ENCODE results near the gene OR2C3. TPM values are rescaled to one million over a fixed set of nuclear protein-coding genes. Genes with fewer than 3 reads are reported as not detected.

OR2C3 gene
- polyA plus RNA-seq, 4 donors = 0.01 to 0.07 TPM; not detected in 2

DNA sequence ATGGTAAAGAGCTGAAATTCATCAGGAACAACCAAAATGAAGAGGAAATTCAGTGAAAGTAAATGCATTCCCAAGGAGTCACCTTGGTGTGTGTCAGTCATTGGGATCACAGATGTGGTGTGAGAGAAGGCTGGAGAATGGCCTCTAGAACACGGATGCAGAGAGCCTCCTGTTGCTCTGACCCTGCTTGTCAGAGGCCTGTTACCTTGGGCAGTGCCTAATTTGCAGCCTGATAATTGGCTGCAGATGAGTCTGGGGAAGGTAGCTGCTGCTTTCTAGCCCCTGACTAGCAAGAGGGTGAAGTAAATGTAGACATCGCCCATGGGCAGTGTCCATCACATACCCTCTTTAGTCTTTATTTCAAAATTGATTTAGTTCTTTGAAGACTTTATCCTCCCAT, 16.0 kb upstream of the OR2C3 start:
- no peaks in the 10 kb centered on the region for H3K9me3 ChIP-seq (ENCODE audit: control insufficient read depth in 2 of 2, insufficient read depth in 1 of 2, low read depth in 1 of 2, low read length in 1 of 2)
- H3K36me3 ChIP-seq (ENCODE audit: control insufficient read depth in 3 of 3, insufficient read depth in 2 of 3, low read depth in 1 of 3, low read length in 3 of 3) = no peaks in the 10 kb centered on the region
- no peak overlapping the region for H3K27ac ChIP-seq (ENCODE audit: low read depth in 1 of 3, low read length in 2 of 3)
- 67 to 77% (median 73%) methylated on average over 2 of the region's 2 CpGs for WGBS, 3 donors
- H3K4me1 ChIP-seq (ENCODE audit: control insufficient read depth in 3 of 3, insufficient read depth in 2 of 3, low read depth in 1 of 3, low read length in 2 of 3) = no peaks in the 10 kb centered on the region
- DNase-seq (no peak), FAIRE-seq (no peak)
- H3K4me3 ChIP-seq (ENCODE audit: low read depth in 1 of 3, low read length in 3 of 3) = no peak overlapping the region
- no peaks in the 10 kb centered on the region for H3K27me3 ChIP-seq (ENCODE audit: control insufficient read depth in 3 of 3, insufficient read depth in 3 of 3, low read length in 3 of 3)

DNA sequence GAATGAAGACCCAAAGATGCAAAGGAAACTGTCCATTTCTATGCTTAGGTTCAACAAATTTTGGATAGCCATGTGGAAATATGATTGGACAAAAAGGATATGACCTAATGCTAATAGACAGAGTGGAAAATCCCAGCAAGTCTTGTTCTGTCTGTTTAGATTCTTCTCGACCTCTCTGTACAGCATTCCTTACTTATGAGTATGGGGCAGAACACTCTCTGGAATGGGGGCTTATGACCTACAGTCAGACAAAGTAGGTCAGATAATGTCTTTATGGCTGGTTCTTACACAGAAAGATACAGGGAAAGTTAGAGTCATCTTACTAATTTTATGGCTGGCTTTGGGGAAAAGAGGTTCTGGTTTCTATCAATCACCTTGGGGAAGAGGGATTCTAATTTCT, 15.5 kb upstream of the OR2C3 start:
- Histone ChIP-seq H3K27me3 (ENCODE audit: control insufficient read depth in 3 of 3, insufficient read depth in 3 of 3, low read length in 3 of 3) (no peaks in the 10 kb centered on the region), H3K4me3 (ENCODE audit: low read depth in 1 of 3, low read length in 3 of 3) (no peak overlapping the region), H3K27ac (ENCODE audit: low read depth in 1 of 3, low read length in 2 of 3) (no peak overlapping the region), H3K4me1 (ENCODE audit: control insufficient read depth in 3 of 3, insufficient read depth in 2 of 3, low read depth in 1 of 3, low read length in 2 of 3) (no peaks in the 10 kb centered on the region), H3K36me3 (ENCODE audit: control insufficient read depth in 3 of 3, insufficient read depth in 2 of 3, low read depth in 1 of 3, low read length in 3 of 3) (no peaks in the 10 kb centered on the region), H3K9me3 (ENCODE audit: control insufficient read depth in 2 of 2, insufficient read depth in 1 of 2, low read depth in 1 of 2, low read length in 1 of 2) (no peaks in the 10 kb centered on the region)
- FAIRE-seq (no peak), DNase-seq (no peak)
- 53 to 71% (median 62%) methylated on average over 1 of the region's 1 CpG for WGBS, 3 donors

DNA sequence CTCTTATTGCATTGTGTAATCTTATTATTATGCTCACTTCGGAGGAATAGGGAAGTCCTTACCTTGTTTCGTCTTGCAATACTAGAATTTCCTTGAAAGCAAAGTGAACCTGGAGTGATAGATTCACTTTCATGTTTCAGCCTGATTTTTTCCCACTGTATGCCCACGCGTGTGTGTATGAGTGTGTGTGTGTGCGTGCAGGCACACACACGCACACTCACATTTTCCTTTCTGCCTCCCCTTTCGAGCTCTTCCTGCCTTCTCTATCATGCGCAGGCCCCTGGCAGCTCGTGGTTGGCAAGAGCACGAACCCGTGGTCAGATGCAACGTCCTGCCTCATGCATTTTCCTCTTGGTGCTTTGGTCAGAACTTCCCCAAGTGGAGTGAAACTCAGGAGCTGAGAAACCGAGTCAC, 12.5 kb upstream of the OR2C3 start, which contains the start of gene GCSAML:
TSS of gene GCSAML (plus strand) at position 366 of the 414 bp plus-strand sequence. CDS start 58 bp downstream, outside the sequence.
- FAIRE-seq = no peak
- 66 to 79% (median 72%) methylated on average over 13 of the region's 13 CpGs for WGBS, 3 donors
- H3K36me3 ChIP-seq (ENCODE audit: control insufficient read depth in 3 of 3, insufficient read depth in 2 of 3, low read depth in 1 of 3, low read length in 3 of 3) = no peaks in the 10 kb centered on the region
- H3K4me1 ChIP-seq (ENCODE audit: control insufficient read depth in 3 of 3, insufficient read depth in 2 of 3, low read depth in 1 of 3, low read length in 2 of 3) = no peaks in the 10 kb centered on the region
- H3K4me3 ChIP-seq (ENCODE audit: low read depth in 1 of 3, low read length in 3 of 3) = no peak within 1 kb of the TSS
- no peaks in the 10 kb centered on the region for H3K27me3 ChIP-seq (ENCODE audit: control insufficient read depth in 3 of 3, insufficient read depth in 3 of 3, low read length in 3 of 3)
- no peak for DNase-seq
- H3K27ac ChIP-seq (ENCODE audit: low read depth in 1 of 3, low read length in 2 of 3) = no peak within 1 kb of the TSS
- H3K9me3 ChIP-seq (ENCODE audit: control insufficient read depth in 2 of 2, insufficient read depth in 1 of 2, low read depth in 1 of 2, low read length in 1 of 2) = no peaks in the 10 kb centered on the region

DNA sequence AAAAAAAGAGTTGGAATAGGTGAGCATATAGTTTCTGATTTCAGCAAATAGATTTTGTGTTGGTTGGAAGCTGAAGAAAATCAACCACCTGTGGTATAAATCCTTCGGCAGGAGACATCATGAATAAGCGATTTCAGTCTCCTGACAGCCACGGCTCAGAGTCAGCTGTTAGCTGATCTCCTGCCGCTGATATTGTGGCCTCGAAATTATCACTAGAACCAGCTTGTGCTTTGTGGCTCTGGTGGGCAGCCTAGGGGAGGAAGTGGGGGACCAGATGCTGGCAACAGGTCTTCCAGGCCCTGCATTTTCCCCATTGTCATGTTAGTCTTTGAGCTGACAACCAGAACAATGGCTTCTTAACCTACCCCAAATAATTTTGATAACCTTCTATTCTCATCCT, 11.9 kb upstream of the OR2C3 start:
- H3K36me3 ChIP-seq (ENCODE audit: control insufficient read depth in 3 of 3, insufficient read depth in 2 of 3, low read depth in 1 of 3, low read length in 3 of 3) = no peaks in the 10 kb centered on the region
- no peaks in the 10 kb centered on the region for H3K9me3 ChIP-seq (ENCODE audit: control insufficient read depth in 2 of 2, insufficient read depth in 1 of 2, low read depth in 1 of 2, low read length in 1 of 2)
- DNase-seq (no peak), FAIRE-seq (no peak)
- 48 to 56% (median 54%) methylated on average over 5 of the region's 5 CpGs for WGBS, 3 donors
- no peak overlapping the region for H3K27ac ChIP-seq (ENCODE audit: low read depth in 1 of 3, low read length in 2 of 3)
- H3K4me3 ChIP-seq (ENCODE audit: low read depth in 1 of 3, low read length in 3 of 3) = no peak overlapping the region
- no peaks in the 10 kb centered on the region for H3K27me3 ChIP-seq (ENCODE audit: control insufficient read depth in 3 of 3, insufficient read depth in 3 of 3, low read length in 3 of 3)
- H3K4me1 ChIP-seq (ENCODE audit: control insufficient read depth in 3 of 3, insufficient read depth in 2 of 3, low read depth in 1 of 3, low read length in 2 of 3) = no peaks in the 10 kb centered on the region

DNA sequence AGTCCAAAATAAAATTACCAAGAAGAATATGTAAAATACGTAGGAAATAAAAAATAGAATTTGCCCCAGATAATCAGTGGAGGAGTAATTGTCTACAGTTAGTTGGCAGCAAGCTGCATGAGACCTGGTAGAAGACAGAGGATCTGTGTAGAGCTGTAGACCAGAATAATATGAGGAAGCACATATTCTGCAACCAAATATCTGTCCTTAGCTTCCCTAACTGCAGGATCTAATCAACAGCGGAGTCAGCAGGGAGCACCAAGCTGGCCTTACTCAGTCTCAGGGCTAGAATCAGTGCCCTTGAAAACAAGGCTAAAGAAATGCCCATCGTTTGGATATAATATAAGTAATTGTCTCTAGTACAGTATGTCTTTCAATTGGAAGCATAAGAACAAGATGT, 6.6 kb upstream of the OR2C3 start:
- 65 to 79% (median 66%) methylated on average over 3 of the region's 3 CpGs for WGBS, 3 donors
- Histone ChIP-seq H3K27me3 (ENCODE audit: control insufficient read depth in 3 of 3, insufficient read depth in 3 of 3, low read length in 3 of 3) (no peaks in the 10 kb centered on the region), H3K9me3 (ENCODE audit: control insufficient read depth in 2 of 2, insufficient read depth in 1 of 2, low read depth in 1 of 2, low read length in 1 of 2) (no peaks in the 10 kb centered on the region), H3K4me1 (ENCODE audit: control insufficient read depth in 3 of 3, insufficient read depth in 2 of 3, low read depth in 1 of 3, low read length in 2 of 3) (no peaks in the 10 kb centered on the region), H3K36me3 (ENCODE audit: control insufficient read depth in 3 of 3, insufficient read depth in 2 of 3, low read depth in 1 of 3, low read length in 3 of 3) (no peaks in the 10 kb centered on the region), H3K27ac (ENCODE audit: low read depth in 1 of 3, low read length in 2 of 3) (no peak overlapping the region), H3K4me3 (ENCODE audit: low read depth in 1 of 3, low read length in 3 of 3) (no peak overlapping the region)
- no peak for DNase-seq
- no peak for FAIRE-seq

DNA sequence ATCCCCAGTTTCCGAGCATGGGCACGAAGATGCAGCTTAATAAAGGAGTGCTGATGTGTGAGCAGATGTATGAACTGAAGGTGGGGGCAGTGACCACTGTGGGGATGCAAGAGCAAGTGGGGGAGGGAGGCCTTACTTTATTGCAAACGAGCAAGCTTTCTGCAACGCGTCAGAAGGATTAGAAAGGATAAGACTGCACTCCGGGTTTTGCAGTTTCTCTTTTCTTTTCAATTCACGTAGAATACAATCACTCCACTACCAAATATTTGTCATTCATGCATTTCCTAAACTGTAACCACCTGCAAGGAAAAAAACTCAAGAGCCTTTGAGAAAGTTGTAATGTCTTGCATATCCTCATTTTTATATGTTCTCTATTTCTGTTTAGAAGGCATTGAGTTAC, 4.3 kb upstream of the OR2C3 start:
- H3K27ac ChIP-seq (ENCODE audit: low read depth in 1 of 3, low read length in 2 of 3) = no peak overlapping the region
- no peaks in the 10 kb centered on the region for H3K27me3 ChIP-seq (ENCODE audit: control insufficient read depth in 3 of 3, insufficient read depth in 3 of 3, low read length in 3 of 3)
- DNase-seq (no peak), FAIRE-seq (no peak)
- 39 to 55% (median 52%) methylated on average over 7 of the region's 7 CpGs for WGBS, 3 donors
- no peaks in the 10 kb centered on the region for H3K36me3 ChIP-seq (ENCODE audit: control insufficient read depth in 3 of 3, insufficient read depth in 2 of 3, low read depth in 1 of 3, low read length in 3 of 3)
- no peaks in the 10 kb centered on the region for H3K4me1 ChIP-seq (ENCODE audit: control insufficient read depth in 3 of 3, insufficient read depth in 2 of 3, low read depth in 1 of 3, low read length in 2 of 3)
- no peak overlapping the region for H3K4me3 ChIP-seq (ENCODE audit: low read depth in 1 of 3, low read length in 3 of 3)
- no peaks in the 10 kb centered on the region for H3K9me3 ChIP-seq (ENCODE audit: control insufficient read depth in 2 of 2, insufficient read depth in 1 of 2, low read depth in 1 of 2, low read length in 1 of 2)

DNA sequence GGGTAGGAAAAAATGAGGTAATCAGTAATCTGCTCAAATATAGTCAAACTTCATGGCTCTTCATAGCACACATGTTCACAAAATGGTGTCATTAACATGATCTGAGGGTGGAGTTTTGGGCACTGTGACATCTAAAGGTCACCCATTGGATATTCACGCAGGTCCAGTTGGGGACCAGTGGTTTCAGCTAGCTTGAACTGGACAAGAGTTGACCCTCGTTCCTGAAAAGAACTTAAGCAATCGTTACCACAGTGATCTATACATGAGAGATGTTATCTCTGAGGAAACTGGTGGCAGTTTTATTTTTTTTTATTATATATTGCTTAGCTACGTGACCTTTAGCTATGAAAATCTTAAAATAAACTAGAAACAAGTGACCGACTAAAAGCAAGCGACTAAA, 3.0 kb upstream of the OR2C3 start:
- WGBS, 3 donors = 74 to 82% (median 74%) methylated on average over 6 of the region's 6 CpGs
- Histone ChIP-seq H3K27ac (ENCODE audit: low read depth in 1 of 3, low read length in 2 of 3) (no peak overlapping the region), H3K9me3 (ENCODE audit: control insufficient read depth in 2 of 2, insufficient read depth in 1 of 2, low read depth in 1 of 2, low read length in 1 of 2) (no peaks in the 10 kb centered on the region), H3K4me1 (ENCODE audit: control insufficient read depth in 3 of 3, insufficient read depth in 2 of 3, low read depth in 1 of 3, low read length in 2 of 3) (no peaks in the 10 kb centered on the region), H3K36me3 (ENCODE audit: control insufficient read depth in 3 of 3, insufficient read depth in 2 of 3, low read depth in 1 of 3, low read length in 3 of 3) (no peaks in the 10 kb centered on the region), H3K4me3 (ENCODE audit: low read depth in 1 of 3, low read length in 3 of 3) (no peak overlapping the region), H3K27me3 (ENCODE audit: control insufficient read depth in 3 of 3, insufficient read depth in 3 of 3, low read length in 3 of 3) (no peaks in the 10 kb centered on the region)
- no peak for DNase-seq
- FAIRE-seq = no peak

DNA sequence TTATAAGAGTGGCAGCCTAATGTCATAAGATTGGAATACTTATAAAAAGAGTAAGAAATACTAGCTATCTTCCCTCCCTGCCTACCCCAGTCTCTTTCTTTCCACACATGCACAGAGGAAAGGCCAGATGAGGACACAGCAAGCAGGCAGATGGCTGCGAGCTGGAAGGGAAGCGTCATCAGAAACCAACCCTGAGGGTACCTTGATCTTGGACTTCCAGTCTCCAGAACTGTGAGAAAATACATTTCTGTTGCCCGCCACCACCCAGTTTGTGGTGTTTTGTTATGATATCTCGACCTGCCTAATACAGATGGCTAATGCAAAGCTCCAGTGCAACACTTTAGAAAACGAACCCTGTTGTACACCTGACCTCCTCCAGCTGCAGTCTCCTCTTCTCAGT, 2.3 kb upstream of the OR2C3 start:
- Histone ChIP-seq H3K27ac (ENCODE audit: low read depth in 1 of 3, low read length in 2 of 3) (no peak overlapping the region), H3K36me3 (ENCODE audit: control insufficient read depth in 3 of 3, insufficient read depth in 2 of 3, low read depth in 1 of 3, low read length in 3 of 3) (no peaks in the 10 kb centered on the region), H3K27me3 (ENCODE audit: control insufficient read depth in 3 of 3, insufficient read depth in 3 of 3, low read length in 3 of 3) (no peaks in the 10 kb centered on the region), H3K4me3 (ENCODE audit: low read depth in 1 of 3, low read length in 3 of 3) (no peak overlapping the region), H3K4me1 (ENCODE audit: control insufficient read depth in 3 of 3, insufficient read depth in 2 of 3, low read depth in 1 of 3, low read length in 2 of 3) (no peaks in the 10 kb centered on the region), H3K9me3 (ENCODE audit: control insufficient read depth in 2 of 2, insufficient read depth in 1 of 2, low read depth in 1 of 2, low read length in 1 of 2) (no peaks in the 10 kb centered on the region)
- DNase-seq (no peak), FAIRE-seq (no peak)
- 74 to 80% (median 77%) methylated on average over 5 of the region's 5 CpGs for WGBS, 3 donors

DNA sequence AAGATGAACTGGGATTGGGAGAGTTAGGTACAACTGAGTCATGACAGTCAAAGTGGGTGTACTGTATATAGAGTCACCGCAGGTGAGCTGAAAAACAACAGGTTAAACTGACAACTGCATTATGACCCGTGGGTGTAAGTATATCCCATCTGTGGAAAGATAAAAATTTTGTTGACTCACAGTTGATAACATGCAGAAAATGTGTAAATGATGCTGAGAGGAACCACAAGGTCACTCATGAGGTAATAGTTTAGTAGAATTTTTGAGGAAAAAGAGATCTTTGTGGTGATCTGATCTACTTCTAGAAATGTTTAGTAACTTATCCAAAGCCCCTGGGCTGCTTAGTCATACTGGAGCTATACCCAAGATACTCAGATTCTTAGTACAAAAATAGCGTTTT, 838 bp downstream of the OR2C3 start:
- H3K4me1 ChIP-seq (ENCODE audit: control insufficient read depth in 3 of 3, insufficient read depth in 2 of 3, low read depth in 1 of 3, low read length in 2 of 3) = no peaks in the 10 kb centered on the region
- no peak overlapping the region for H3K4me3 ChIP-seq (ENCODE audit: low read depth in 1 of 3, low read length in 3 of 3)
- no peaks in the 10 kb centered on the region for H3K36me3 ChIP-seq (ENCODE audit: control insufficient read depth in 3 of 3, insufficient read depth in 2 of 3, low read depth in 1 of 3, low read length in 3 of 3)
- peaks cover 0 to 9% of the 10 kb centered on the region in 2 donors for H3K9me3 ChIP-seq (ENCODE audit: control insufficient read depth in 2 of 2, insufficient read depth in 1 of 2, low read depth in 1 of 2, low read length in 1 of 2)
- 56 to 67% (median 58%) methylated on average over 3 of the region's 3 CpGs for WGBS, 3 donors
- H3K27ac ChIP-seq (ENCODE audit: low read depth in 1 of 3, low read length in 2 of 3) = no peak overlapping the region
- DNase-seq (no peak), FAIRE-seq (no peak)
- H3K27me3 ChIP-seq (ENCODE audit: control insufficient read depth in 3 of 3, insufficient read depth in 3 of 3, low read length in 3 of 3) = no peaks in the 10 kb centered on the region
